Spleen (tissue), 11 donors: ENCODE data around the gene CHST13. TPM values are rescaled to one million over a fixed set of nuclear protein-coding genes. Genes with fewer than 3 reads are reported as not detected.

Source experiments
- DNase-seq: peaks from one replicate; pipeline ENCODE4 v3.0.0-alpha.2; 2020
- H3K27ac ChIP-seq, 8 donors: fragments of 200-600 bp; sonication (generic) in 7 of 8; 1 replicate in 4 of 8; 2 replicates in 4 of 8; pipeline versions ENCODE4 v1.5.0 to v1.8.0; 2016 to 2021; ENCODE audit warnings: inconsistent platforms in 4 of 8, mild to moderate bottlenecking in 4 of 8, moderate library complexity in 1 of 8
- H3K27me3 ChIP-seq, 7 donors: fragments of 200-600 bp; sonication (generic) in 6 of 7; replicated peaks in 1 of 7; 1 replicate in 4 of 7; 2 replicates in 3 of 7; pipeline versions ENCODE4 v1.5.0 to v1.8.0; 2016 to 2021; ENCODE audit warnings: inconsistent platforms in 3 of 7, mild to moderate bottlenecking in 1 of 7
- H3K36me3 ChIP-seq, 6 donors: fragments of 200-600 bp; sonication (generic) in 5 of 6; 1 replicate in 4 of 6; 2 replicates in 2 of 6; pipeline versions ENCODE4 v1.5.0 to v1.8.0; 2016 to 2021; ENCODE audit warnings: inconsistent platforms in 2 of 6
- H3K4me1 ChIP-seq, 6 donors: fragments of 200-600 bp; sonication (generic) in 5 of 6; 1 replicate in 3 of 6; 2 replicates in 3 of 6; pipeline versions ENCODE4 v1.5.0 to v1.8.0; 2016 to 2021; ENCODE audit warnings: inconsistent platforms in 3 of 6
- H3K4me3 ChIP-seq, 8 donors: fragments of 200-600 bp; sonication (generic) in 7 of 8; 1 replicate in 4 of 8; 2 replicates in 4 of 8; pipeline versions ENCODE4 v1.5.0 to v1.8.0; 2016 to 2021; ENCODE audit warnings: inconsistent platforms in 4 of 8, mild to moderate bottlenecking in 4 of 8, moderate library complexity in 2 of 8
- H3K9me3 ChIP-seq, 8 donors: fragments of 200-600 bp; sonication (generic) in 7 of 8; 1 replicate in 4 of 8; 2 replicates in 4 of 8; pipeline versions ENCODE4 v1.5.0 to v1.8.0; 2016 to 2021; ENCODE audit warnings: inconsistent platforms in 4 of 8
- CTCF ChIP-seq, 11 experiments: fragments of 200-600 bp in 7 of 11; fragments of 450-650 bp in 4 of 11; sonication (generic) in 4 of 11; IDR thresholded peaks in 8 of 11; conservative IDR thresholded peaks in 3 of 11; 1 replicate in 7 of 11; 2 replicates in 4 of 11; pipeline versions ENCODE4 v1.4.0 to v1.8.0; 2016 to 2021; ENCODE audit warnings: antibody characterized with exemption in 11 of 11, inconsistent platforms in 4 of 11, mild to moderate bottlenecking in 1 of 11
- POLR2A ChIP-seq, 3 donors: fragments of 450-650 bp; IDR thresholded peaks; one replicate each; pipeline ENCODE4 v1.5.1; 2017; ENCODE audit warnings: antibody characterized with exemption in 3 of 3, mild to moderate bottlenecking in 1 of 3
- POLR2AphosphoS5 ChIP-seq, 3 donors: sonication (generic); formaldehyde crosslinking; IDR thresholded peaks; one replicate each; pipeline ENCODE4 v1.5.1; 2017; ENCODE audit warnings: antibody characterized with exemption in 3 of 3
- WGBS, 5 donors: extraction: QIAGEN DNeasy Blood & Tissue Kit in 3 of 5; methylation state at CpG; one replicate each; pipeline versions ENCODE4 v1.1.5 to v1.1.7; 2013 to 2018; 5-methylcytosine and 5-hydroxymethylcytosine counted together
- intact Hi-C: fragments of 100-400 bp; cut with DNase I; formaldehyde crosslinking; loops from one replicate; pipeline ENCODE4 v1.15.0; 2023; ENCODE audit warnings: low total_unique reads
- polyA plus RNA-seq, 3 donors: library from polyadenylated mRNA; stranded (reverse); fragments of 200-250 nt; gene quantifications; one replicate each; pipeline ENCODE4 v1.2.1, GENCODE V29; 2013
- total RNA-seq, 7 donors: library from RNA; depleted of rRNA in 3 of 7; stranded (reverse); fragments of >200 nt in 3 of 7; fragmentation: NEBNext Ultra II Directional in 4 of 7; extraction: Animal tissue kit (Norgen Biotek cat#: 25700) in 4 of 7; gene quantifications; one replicate each; pipeline versions ENCODE4 v1.1.0 to v1.2.1, GENCODE V29; 2016 to 2021
- donor health status: healthy with polysubstance abuse.
- donor health status: DM: no; HTN: no; CAD: no; lungs with moderate emphysema.
- donor health status: DM: no; HTN: no; CAD: no.
- donor health status: Bipolar disorder and iron deficiency.
- donor health status: healthy.
- donor health status: DM: no; HTN: no; CAD: no.
- donor health status: DM: yes; HTN: yes; CAD: no.

CHST13 gene
- total and polyA plus RNA-seq, 10 donors: 0.26 to 11.2 (median 2.9) TPM

DNA sequence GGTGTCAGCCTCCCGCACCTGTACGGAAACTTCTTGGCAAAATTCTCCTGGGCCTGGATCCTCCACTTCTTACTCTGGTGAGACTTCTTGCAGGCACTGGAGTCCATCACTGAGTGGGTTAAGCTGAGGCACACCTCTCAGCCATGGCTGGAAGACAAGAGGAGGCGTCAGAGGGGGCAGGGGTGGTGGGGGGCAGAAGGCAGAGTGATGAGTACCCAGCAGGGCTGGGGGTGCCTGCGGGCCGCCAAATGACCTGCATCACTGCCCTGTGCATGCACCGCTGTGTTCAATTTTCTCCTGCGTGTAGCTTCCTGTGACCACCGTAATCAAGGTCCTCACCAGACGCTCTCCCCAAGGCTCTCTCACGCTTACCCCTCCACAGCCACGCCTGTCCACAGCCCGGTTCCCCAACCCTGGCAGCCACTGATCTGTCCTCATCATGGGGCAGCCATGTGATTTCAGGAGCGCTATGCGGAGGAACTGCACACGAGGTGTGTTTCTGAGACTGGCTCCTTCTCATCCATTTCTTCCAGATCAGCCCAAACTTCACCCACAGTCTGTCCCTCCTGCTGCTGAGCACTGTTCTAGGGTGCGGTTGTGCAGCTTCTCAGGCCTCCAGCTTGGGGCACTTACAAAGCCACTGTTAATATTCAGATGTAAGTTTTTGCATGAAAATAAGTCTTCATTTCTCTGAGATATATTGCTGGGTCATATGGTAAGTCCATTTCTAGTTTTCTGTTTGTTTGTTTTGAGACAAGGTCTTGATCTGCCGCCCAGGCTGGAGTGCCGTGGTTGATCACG, 29.5 kb downstream of the CHST13 start:
- Histone ChIP-seq H3K4me3 (no peak overlapping the region), H3K9me3 (no peaks in the 10 kb centered on the region), H3K4me1 (peaks cover 0 to 12% (median 0%) of the 10 kb centered on the region in 6 donors), H3K36me3 (no peaks in the 10 kb centered on the region), H3K27me3 (peaks cover 0 to 14% (median 0%) of the 10 kb centered on the region in 7 donors), H3K27ac (no peak overlapping the region)
- peak; percentile 56 for DNase-seq
- intact Hi-C loops: no loop called here
- TF ChIP-seq POLR2A (IDR thresholded peaks at IDR 0.05): no peak
- no peak for TF ChIP-seq POLR2AphosphoS5 (IDR thresholded peaks at IDR 0.05)
- no peak for TF ChIP-seq CTCF (IDR thresholded peaks at IDR 0.05 in 8 of 11, conservative IDR thresholded peaks at IDR 0.05 in 3 of 11)
- WGBS, 5 donors: 76 to 82% (median 81%) methylated on average over 19 of the region's 19 CpGs

DNA sequence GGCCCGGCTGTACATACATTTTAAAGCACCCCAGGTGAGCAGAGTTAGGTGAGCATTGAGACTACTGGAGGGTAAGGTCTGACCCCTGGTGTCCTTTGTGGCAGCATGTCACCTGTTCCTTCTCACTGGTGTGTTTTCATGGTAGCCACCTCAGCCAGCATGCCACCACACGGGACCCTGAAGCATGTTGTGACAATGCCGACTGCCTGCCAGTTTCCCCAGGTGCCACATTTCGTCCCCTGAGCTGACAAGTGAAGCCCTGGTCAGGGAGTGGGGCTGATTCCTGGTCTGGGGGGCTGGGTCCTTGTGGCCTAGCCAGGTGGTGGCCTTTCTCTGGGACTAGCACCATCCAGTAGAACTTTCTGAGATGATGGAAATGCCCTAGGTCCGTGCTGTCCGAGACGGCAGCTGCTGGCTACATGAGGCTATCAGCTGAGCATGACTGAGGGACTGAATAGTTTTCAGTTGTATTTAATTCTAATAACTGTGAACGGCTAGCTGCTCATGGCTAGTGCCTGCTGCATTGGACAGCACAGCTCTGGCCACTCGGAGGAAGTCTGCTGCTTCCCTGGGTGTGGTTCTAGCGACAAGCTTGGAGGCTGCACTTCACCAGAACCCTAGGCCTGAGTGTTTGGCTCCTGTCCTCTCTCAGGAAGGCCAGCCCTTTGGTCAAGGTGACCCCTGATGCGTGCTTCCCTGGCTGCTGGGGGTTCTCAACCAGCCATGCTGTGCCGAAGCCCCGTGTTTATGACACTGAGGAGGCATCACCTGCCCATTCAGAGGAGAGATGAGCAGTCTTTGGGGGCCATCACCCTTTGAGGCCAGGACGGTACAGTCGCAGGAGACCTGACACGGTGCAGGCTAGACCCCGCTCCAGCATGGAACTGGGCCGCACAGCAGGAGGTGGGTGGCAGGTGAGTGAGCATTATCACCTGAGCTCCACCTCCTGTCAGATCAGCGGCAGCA, 30.9 kb downstream of the CHST13 start:
- TF ChIP-seq POLR2AphosphoS5 (IDR thresholded peaks at IDR 0.05): peak; percentile 13 to 51 (median 25)
- TF ChIP-seq POLR2A (IDR thresholded peaks at IDR 0.05): no peak

GRCh38 chr3:126555795-126556636, 32.1 kb downstream of the CHST13 start:
- TF ChIP-seq POLR2AphosphoS5 (IDR thresholded peaks at IDR 0.05) (no peak), CTCF (IDR thresholded peaks at IDR 0.05 in 8 of 11, conservative IDR thresholded peaks at IDR 0.05 in 3 of 11) (no peak), POLR2A (IDR thresholded peaks at IDR 0.05) (no peak)
- WGBS, 5 donors: 75 to 83% (median 78%) methylated on average over 8 to 10 of the region's 10 CpGs

More for the DNA sequence above, 30.9 kb downstream of the CHST13 start:
- peak overlapping the region in 3 of 8 donors; percentile 14 to 47 (median 38) for H3K27ac ChIP-seq
- H3K36me3 ChIP-seq: no peaks in the 10 kb centered on the region
- no peak overlapping the region for H3K4me3 ChIP-seq
- intact Hi-C loops: no loop called here
- H3K27me3 ChIP-seq: peaks cover 0 to 14% (median 0%) of the 10 kb centered on the region in 7 donors
- H3K9me3 ChIP-seq: no peaks in the 10 kb centered on the region
- H3K4me1 ChIP-seq: peaks cover 0 to 12% (median 0%) of the 10 kb centered on the region in 6 donors
- DNase-seq: peak; percentile 77
- 76 to 85% (median 82%) methylated on average over 19 of the region's 19 CpGs for WGBS, 5 donors

More at GRCh38 chr3:126555795-126556636, 32.1 kb downstream of the CHST13 start:
- peak; percentile 63 for DNase-seq
- no peak overlapping the region for H3K4me3 ChIP-seq
- H3K27ac ChIP-seq: no peak overlapping the region
- no peaks in the 10 kb centered on the region for H3K36me3 ChIP-seq
- intact Hi-C loops: no loop called here
- peaks cover 0 to 12% (median 0%) of the 10 kb centered on the region in 6 donors for H3K4me1 ChIP-seq
- H3K9me3 ChIP-seq: peaks cover 0 to under 1% (median 0%) of the 10 kb centered on the region in 8 donors
- peaks cover 0 to 8% (median 0%) of the 10 kb centered on the region in 7 donors for H3K27me3 ChIP-seq
